ENCODE results near the gene CIDEA. TPM values are rescaled to one million over a fixed set of nuclear protein-coding genes. Genes with fewer than 3 reads are reported as not detected.
A peak's percentile ranks its signal among the peaks of the same experiment; 100 is the strongest.

CIDEA gene
- total and polyA plus RNA-seq, 9 of the 15 experiments (the other 6 are each of a cell fraction or from before 2014, with no cell fraction given) = not detected

- no peak for TF ChIP-seq MLX (CRISPR knock-in tag; conservative IDR thresholded peaks at IDR 0.05)
- no peak for TF ChIP-seq PYGO2 (tag; IDR thresholded peaks at IDR 0.05)
- TF ChIP-seq PHF8 (IDR thresholded peaks at IDR 0.05; ENCODE audit: borderline replicate concordance, low read length) = no peak
- no peak for TF ChIP-seq BMI1 (IDR thresholded peaks at IDR 0.05; ENCODE audit: low read length)
- TF ChIP-seq MCM7 (IDR thresholded peaks at IDR 0.05) = no peak
- peak in 1 of 2 experiments; percentile 54; a peak in 1 of 4 replicates for TF ChIP-seq SIN3A (IDR thresholded peaks at IDR 0.05; ENCODE audit: borderline replicate concordance in 2 of 2, control insufficient read depth in 1 of 2, low read depth in 2 of 2, low read length in 2 of 2)
- no peak for TF ChIP-seq HMG20A (CRISPR knock-in tag; conservative IDR thresholded peaks at IDR 0.05)
- no peak for TF ChIP-seq NCOA6 (IDR thresholded peaks at IDR 0.05)
- no peak for TF ChIP-seq ATF1 (CRISPR knock-in tag; IDR thresholded peaks at IDR 0.05)
- TF ChIP-seq ATF1 (tag; IDR thresholded peaks at IDR 0.05) = 0 out of 2 replicates have a peak, but pooled peaks have one; percentile 10
- TF ChIP-seq PATZ1 (CRISPR knock-in tag; IDR thresholded peaks at IDR 0.05; ENCODE audit: borderline replicate concordance) = no peak
- TF ChIP-seq VEZF1 (CRISPR knock-in tag; IDR thresholded peaks at IDR 0.05) = peak; percentile 54
- TF ChIP-seq NRF1 (conservative IDR thresholded peaks at IDR 0.05 in 1 of 2, IDR thresholded peaks at IDR 0.05 in 1 of 2) = peak in 1 of 2 experiments; percentile 44; a peak in 1 of 4 replicates
- TF ChIP-seq MAFF (IDR thresholded peaks at IDR 0.05; ENCODE audit: low read length) = no peak
- TF ChIP-seq HSF4 (CRISPR knock-in tag; IDR thresholded peaks at IDR 0.05; ENCODE audit: borderline replicate concordance) = no peak
- TF ChIP-seq ZBTB1 (CRISPR knock-in tag; IDR thresholded peaks at IDR 0.05; ENCODE audit: borderline replicate concordance, low read depth) = no peak
- TF ChIP-seq ZNF197 (CRISPR knock-in tag; IDR thresholded peaks at IDR 0.05; ENCODE audit: low read depth) = no peak
Measured at GRCh38 chr18:12287684-12288402, 33.7 kb downstream of the CIDEA start (continued).

Measured in K562 (cell line).